Measurements from ENCODE around the gene SLC44A4.

The SLC44A4 gene

GRCh38 chr6:31901415-31901952, 22.7 kb upstream of the SLC44A4 start:
- DNase-seq (ENCODE audit: low read depth): peak; percentile 54

- no peak for DNase-seq (ENCODE audit: low read depth)
These were observed 22.2 kb upstream of the SLC44A4 start for GRCh38 chr6:31900917-31901414.

GRCh38 chr6:31899882-31900722, 21.3 kb upstream of the SLC44A4 start:
- no peak for DNase-seq (ENCODE audit: low read depth)

- DNase-seq (ENCODE audit: low read depth): no peak
These were observed 20.4 kb upstream of the SLC44A4 start for GRCh38 chr6:31899215-31899614.

- no peak for DNase-seq (ENCODE audit: low read depth)
These were observed 19.7 kb upstream of the SLC44A4 start for GRCh38 chr6:31898383-31899011.

GRCh38 chr6:31897612-31898382, 19.0 kb upstream of the SLC44A4 start, which contains the start of gene EHMT2:
EHMT2 (minus strand) TSS chr6:31897698; CDS start chr6:31897677, 21 bp downstream.
- peak; percentile 74 for DNase-seq (ENCODE audit: low read depth)

- no peak for DNase-seq (ENCODE audit: low read depth)
These were observed 18.2 kb upstream of the SLC44A4 start for GRCh38 chr6:31896856-31897611.

GRCh38 chr6:31896493-31896855, 17.7 kb upstream of the SLC44A4 start:
- DNase-seq (ENCODE audit: low read depth): no peak

- no peak for DNase-seq (ENCODE audit: low read depth)
These were observed 14.0 kb upstream of the SLC44A4 start for GRCh38 chr6:31892821-31893220.

GRCh38 chr6:31889331-31889972, 10.7 kb upstream of the SLC44A4 start:
- DNase-seq (ENCODE audit: low read depth): no peak

GRCh38 chr6:31888276-31889258, 9.8 kb upstream of the SLC44A4 start:
- no peak for DNase-seq (ENCODE audit: low read depth)

- DNase-seq (ENCODE audit: low read depth): no peak
These were observed 8.6 kb upstream of the SLC44A4 start for GRCh38 chr6:31887173-31888007.

- DNase-seq (ENCODE audit: low read depth): no peak
These were observed 7.8 kb upstream of the SLC44A4 start for GRCh38 chr6:31886541-31886991.

GRCh38 chr6:31884528-31885035, 5.8 kb upstream of the SLC44A4 start:
- DNase-seq (ENCODE audit: low read depth): no peak

GRCh38 chr6:31883676-31884075, 4.9 kb upstream of the SLC44A4 start:
- DNase-seq (ENCODE audit: low read depth): no peak

GRCh38 chr6:31882344-31882743, 3.5 kb upstream of the SLC44A4 start:
- DNase-seq (ENCODE audit: low read depth): no peak

- DNase-seq (ENCODE audit: low read depth): no peak
These were observed 2.5 kb upstream of the SLC44A4 start for GRCh38 chr6:31881136-31881859.

GRCh38 chr6:31880616-31881015, 1.8 kb upstream of the SLC44A4 start:
- DNase-seq (ENCODE audit: low read depth): no peak

Measured in T-helper 22 cell (primary cell).